B cell (primary cell): Measurements from ENCODE around the gene ASCL2. TPM values are rescaled to one million over a fixed set of nuclear protein-coding genes. Genes with fewer than 3 reads are reported as not detected.

Experiments
- ATAC-seq: fragments of 200-7000 bp; cut with Tn5 transposase; one replicate; pipeline ENCODE4 v1.10.0; 2021; ENCODE audit warnings: low read depth, mild to moderate bottlenecking, moderate number of reproducible peaks, moderate library complexity
- CTCF ChIA-PET: fragments of 350-600 bp; sonication (Branson Sonifier 250); formaldehyde crosslinking; loops from one replicate; lab custom pipeline; 2021; ENCODE audit warnings: antibody characterized with exemption, inconsistent platforms; lab: Charles Lee
- POLR2A ChIA-PET: fragments of 350-600 bp; sonication (Branson Sonifier 250); formaldehyde crosslinking; loops from one replicate; lab custom pipeline; 2021; ENCODE audit warnings: antibody characterized with exemption; lab: Charles Lee
- DNase-seq: peaks from one replicate; pipeline ENCODE4 v3.0.0; 2013
- H2AFZ ChIP-seq: 2 replicates; pipeline ENCODE4 v1.6.1; 2012; ENCODE audit warnings: mild to moderate bottlenecking, low read depth, low read length; ENCODE audit not compliant: insufficient read depth, poor library complexity, severe bottlenecking
- H3K27ac ChIP-seq, 2 donors: 1 replicate in 1 of 2; 2 replicates in 1 of 2; pipeline ENCODE4 v1.5.1; 2012 to 2013; ENCODE audit warnings: low read length in 2 of 2, mild to moderate bottlenecking in 2 of 2, moderate library complexity in 1 of 2
- H3K27me3 ChIP-seq, 4 experiments: fragments of 200-600 bp in 1 of 4; sonication (generic) in 1 of 4; replicated peaks in 1 of 4; 1 replicate in 2 of 4; 2 replicates in 2 of 4; pipeline versions ENCODE4 v1.6.1 to v1.7.0; 2013 to 2016; ENCODE audit warnings: low read length in 3 of 4, mild to moderate bottlenecking in 2 of 4, mixed read lengths in 1 of 4, moderate library complexity in 1 of 4; ENCODE audit not compliant: insufficient read depth in 4 of 4, control insufficient read depth in 3 of 4; ENCODE audit errors: control extremely low read depth in 1 of 4
- H3K36me3 ChIP-seq, 2 experiments: replicated peaks in 1 of 2; 1 replicate in 1 of 2; 2 replicates in 1 of 2; pipeline versions ENCODE4 v1.6.1 to v1.7.1; 2013; ENCODE audit warnings: low read length in 1 of 2; ENCODE audit not compliant: insufficient read depth in 2 of 2, control insufficient read depth in 1 of 2; ENCODE audit errors: control extremely low read depth in 1 of 2, extremely low read depth in 1 of 2
- H3K4me1 ChIP-seq, 2 donors: fragments of 200-600 bp in 1 of 2; sonication (generic) in 1 of 2; 1 replicate in 1 of 2; 2 replicates in 1 of 2; pipeline versions ENCODE4 v1.5.1 to v1.6.1; 2013 to 2017; ENCODE audit warnings: low read length in 2 of 2; ENCODE audit not compliant: control insufficient read depth in 2 of 2, insufficient read depth in 2 of 2
- H3K4me2 ChIP-seq: replicated peaks from 2 replicates; pipeline ENCODE3; 2012; ENCODE audit warnings: mild to moderate bottlenecking, low read depth, low read length; ENCODE audit not compliant: poor library complexity, severe bottlenecking
- H3K4me3 ChIP-seq, 5 experiments: fragments of 200-600 bp in 1 of 5; sonication (generic) in 1 of 5; 1 replicate in 3 of 5; 2 replicates in 2 of 5; pipeline versions ENCODE4 v1.5.1 to v1.7.0; 2011 to 2016; ENCODE audit warnings: low read length in 4 of 5, mild to moderate bottlenecking in 4 of 5, low read depth in 2 of 5, control low read depth in 1 of 5, moderate library complexity in 1 of 5; ENCODE audit not compliant: insufficient read depth in 1 of 5; ENCODE audit errors: control extremely low read depth in 1 of 5, extremely low read depth in 1 of 5
- H3K79me2 ChIP-seq: fragments of 200-600 bp; sonication (generic); one replicate; pipeline ENCODE4 v1.6.0; 2016; ENCODE audit warnings: low read length; ENCODE audit not compliant: control insufficient read depth, insufficient read depth
- H3K9ac ChIP-seq: fragments of 200-600 bp; sonication (generic); 2 replicates; pipeline ENCODE4 v1.6.1; 2017; ENCODE audit warnings: mild to moderate bottlenecking, low read length, moderate library complexity
- H3K9me3 ChIP-seq, 3 donors: one replicate each; pipeline versions ENCODE4 v1.6.1 to v1.7.1; 2013; ENCODE audit warnings: low read length in 2 of 3; ENCODE audit not compliant: control insufficient read depth in 2 of 3, insufficient read depth in 1 of 3; ENCODE audit errors: control extremely low read depth in 1 of 3
- H4K20me1 ChIP-seq: 2 replicates; pipeline ENCODE4 v1.6.0; 2012; ENCODE audit warnings: mild to moderate bottlenecking, low read length; ENCODE audit not compliant: insufficient read depth, control insufficient read depth, poor library complexity, severe bottlenecking
- H3K27ac Mint-ChIP-seq: one replicate; pipeline ENCODE4 v1.8.0; 2021; ENCODE audit warnings: mixed read lengths
- H3K27me3 Mint-ChIP-seq: one replicate; pipeline ENCODE4 v1.8.0; 2021; ENCODE audit warnings: mixed read lengths
- H3K4me1 Mint-ChIP-seq: one replicate; pipeline ENCODE4 v1.8.0; 2021; ENCODE audit warnings: mixed read lengths
- H3K4me3 Mint-ChIP-seq: one replicate; pipeline ENCODE4 v1.8.0; 2021; ENCODE audit warnings: mixed read lengths
- H3K9me3 Mint-ChIP-seq: one replicate; pipeline ENCODE4 v1.8.0; 2022; ENCODE audit warnings: mixed read lengths; ENCODE audit not compliant: insufficient read depth
- EZH2 ChIP-seq: IDR thresholded peaks from 2 replicates; pipeline ENCODE4 v1.6.1; 2012; ENCODE audit warnings: borderline replicate concordance, low read depth, mild to moderate bottlenecking, moderate library complexity, low read length; ENCODE audit not compliant: insufficient read depth, poor library complexity, severe bottlenecking
- WGBS: methylation state at CpG from one replicate; pipeline ENCODE4 v1.1.5; 2013; ENCODE audit warnings: missing lambda C conversion rate; ENCODE audit not compliant: insufficient coverage; 5-methylcytosine and 5-hydroxymethylcytosine counted together
- intact Hi-C: fragments of 100-400 bp; cut with micrococcal nuclease; formaldehyde crosslinking; loops from one replicate; pipeline ENCODE4 v1.10.0; 2022
- polyA plus RNA-seq: library from polyadenylated mRNA; depleted of rRNA; stranded (reverse); fragments of >200 nt; gene quantifications from 2 replicates; pipeline ENCODE4 v1.2.3, GENCODE V29; 2012
- total RNA-seq, 2 donors: library from RNA; stranded (reverse); fragments of 120-200 nt in 1 of 2; gene quantifications; 1 replicate in 1 of 2; 2 replicates in 1 of 2; pipeline versions ENCODE4 v1.2.3 to v1.2.4, GENCODE V29; 2013 to 2022
- TF ChIP-seq, protein P1 (sequence below): fragments of 200-600 bp; IDR thresholded peaks from one replicate; pipeline ENCODE4 v1.8.0; 2022; ENCODE audit warnings: antibody characterized with exemption, mild to moderate bottlenecking

ASCL2 gene
- total and polyA plus RNA-seq, 2 donors (not counting 1 experiment from before 2014, with no cell fraction given), result 2.1 to 2.2 TPM

DNA sequence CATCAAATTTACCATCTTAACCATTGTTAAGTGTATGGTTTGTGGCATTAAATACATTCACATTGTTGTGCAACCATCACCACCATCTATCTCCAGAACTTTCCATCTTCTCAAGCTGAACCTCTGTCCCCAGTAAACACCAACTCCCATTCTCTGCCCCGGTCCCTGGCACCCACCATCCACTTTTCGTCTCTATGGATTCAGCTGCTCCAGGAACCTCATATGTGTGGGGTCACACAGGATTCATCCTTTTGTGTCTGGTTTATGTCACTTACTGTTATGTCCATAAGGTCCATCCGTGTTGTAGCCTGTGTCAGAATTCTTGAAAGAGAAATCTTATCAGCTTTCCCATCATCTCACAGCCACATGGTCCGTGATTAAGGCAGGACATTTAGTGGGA is 47.7 kb upstream of the ASCL2 start:
- Mint-ChIP-seq H3K4me3 (no peak overlapping the region), H3K9me3 (peaks cover 5% of the 10 kb centered on the region), H3K4me1 (no peaks in the 10 kb centered on the region), H3K27ac (no peak overlapping the region), H3K27me3 (peaks cover 8% of the 10 kb centered on the region)
- Histone ChIP-seq H4K20me1 (no peaks in the 10 kb centered on the region), H3K4me2 (no peak overlapping the region), H3K36me3 (no peaks in the 10 kb centered on the region), H3K27ac (no peak overlapping the region), H2AFZ (no peak overlapping the region), H3K27me3 (peaks cover 0 to 2% (median 0%) of the 10 kb centered on the region in 4 experiments), H3K79me2 (no peaks in the 10 kb centered on the region), H3K4me3 (no peak overlapping the region), H3K9ac (no peak overlapping the region), H3K4me1 (peaks cover 0 to 13% of the 10 kb centered on the region in 2 donors), H3K9me3 (peaks cover 0 to 7% (median 0%) of the 10 kb centered on the region in 3 donors)
- ATAC-seq (no peak), DNase-seq (no peak)
- TF ChIP-seq EZH2, result no peak
- TF ChIP-seq, protein P1, sequence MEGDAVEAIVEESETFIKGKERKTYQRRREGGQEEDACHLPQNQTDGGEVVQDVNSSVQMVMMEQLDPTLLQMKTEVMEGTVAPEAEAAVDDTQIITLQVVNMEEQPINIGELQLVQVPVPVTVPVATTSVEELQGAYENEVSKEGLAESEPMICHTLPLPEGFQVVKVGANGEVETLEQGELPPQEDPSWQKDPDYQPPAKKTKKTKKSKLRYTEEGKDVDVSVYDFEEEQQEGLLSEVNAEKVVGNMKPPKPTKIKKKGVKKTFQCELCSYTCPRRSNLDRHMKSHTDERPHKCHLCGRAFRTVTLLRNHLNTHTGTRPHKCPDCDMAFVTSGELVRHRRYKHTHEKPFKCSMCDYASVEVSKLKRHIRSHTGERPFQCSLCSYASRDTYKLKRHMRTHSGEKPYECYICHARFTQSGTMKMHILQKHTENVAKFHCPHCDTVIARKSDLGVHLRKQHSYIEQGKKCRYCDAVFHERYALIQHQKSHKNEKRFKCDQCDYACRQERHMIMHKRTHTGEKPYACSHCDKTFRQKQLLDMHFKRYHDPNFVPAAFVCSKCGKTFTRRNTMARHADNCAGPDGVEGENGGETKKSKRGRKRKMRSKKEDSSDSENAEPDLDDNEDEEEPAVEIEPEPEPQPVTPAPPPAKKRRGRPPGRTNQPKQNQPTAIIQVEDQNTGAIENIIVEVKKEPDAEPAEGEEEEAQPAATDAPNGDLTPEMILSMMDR, result no peak
- POLR2A ChIA-PET, result no interaction called here
- intact Hi-C loops, result no loop called here
- WGBS, result 96% methylated on average over 3 of the region's 4 CpGs
- CTCF ChIA-PET, result interaction anchor here (1.5 to 3.0 kb wide), 2 partner anchors 12 to 102 kb away, joined by 4 to 11 read pairs; no protein-coding TSS in a partner anchor

DNA sequence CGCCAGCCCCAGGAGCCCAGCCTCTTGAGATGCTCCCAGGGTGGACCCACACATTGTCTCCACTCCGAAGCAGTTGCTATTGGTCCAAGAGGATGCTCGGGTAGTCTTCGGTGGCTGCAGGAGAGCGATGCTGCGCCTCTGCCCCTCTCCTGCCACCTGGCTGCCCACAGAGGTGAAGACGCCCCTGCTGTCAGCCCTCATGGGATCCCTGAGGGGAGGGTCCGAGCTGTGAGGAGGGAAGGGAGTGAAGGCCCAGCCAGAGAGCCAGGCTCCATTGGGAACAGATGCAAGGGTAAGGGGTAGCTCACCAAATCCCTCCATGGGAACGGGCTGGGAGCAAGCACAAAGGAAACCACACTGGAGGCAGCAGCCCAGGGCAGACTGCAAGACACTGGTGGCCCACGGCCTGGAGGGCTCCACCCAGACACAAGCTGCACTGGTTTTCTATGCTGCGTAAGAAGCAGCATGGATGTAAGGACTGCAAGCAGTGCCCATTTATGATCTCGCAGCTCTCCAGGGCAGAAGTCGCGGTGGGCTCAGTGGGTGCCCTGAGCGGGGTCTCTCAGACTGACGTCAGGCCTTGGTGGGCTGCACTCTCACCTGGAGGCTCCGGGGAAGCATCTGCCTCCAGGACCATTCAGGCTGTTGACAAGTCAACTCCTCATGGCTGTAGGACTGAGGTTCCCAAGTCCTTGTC is 47.1 kb upstream of the ASCL2 start:
- H3K79me2 ChIP-seq, result no peaks in the 10 kb centered on the region
- no peak overlapping the region for H2AFZ ChIP-seq
- peaks cover 0 to 7% (median 0%) of the 10 kb centered on the region in 3 donors for H3K9me3 ChIP-seq
- no peak for ATAC-seq
- H3K27me3 Mint-ChIP-seq, result peaks cover 4% of the 10 kb centered on the region
- intact Hi-C loops, result no loop called here
- no peaks in the 10 kb centered on the region for H4K20me1 ChIP-seq
- POLR2A ChIA-PET, result no interaction called here
- TF ChIP-seq, protein P1, result no peak
- TF ChIP-seq EZH2, result no peak
- H3K36me3 ChIP-seq, result no peaks in the 10 kb centered on the region
- H3K27ac ChIP-seq, result no peak overlapping the region
- H3K27me3 ChIP-seq, result peaks cover 0 to 2% (median 0%) of the 10 kb centered on the region in 4 experiments
- 92% methylated on average over 17 of the region's 17 CpGs for WGBS
- H3K4me1 Mint-ChIP-seq, result no peaks in the 10 kb centered on the region
- no peak overlapping the region for H3K4me3 ChIP-seq
- no peak overlapping the region for H3K4me2 ChIP-seq
- H3K4me3 Mint-ChIP-seq, result no peak overlapping the region
- H3K4me1 ChIP-seq, result peaks cover 0 to 13% of the 10 kb centered on the region in 2 donors
- DNase-seq, result no peak
- no peak overlapping the region for H3K27ac Mint-ChIP-seq
- no peak overlapping the region for H3K9ac ChIP-seq
- CTCF ChIA-PET, result interaction anchor here (0.9 to 3.0 kb wide), 3 partner anchors 11 to 103 kb away, joined by 4 to 11 read pairs (median 4); no protein-coding TSS in a partner anchor
- H3K9me3 Mint-ChIP-seq, result no peaks in the 10 kb centered on the region
